HG03571 (cell line): Measurements from ENCODE around the gene MAPKAP1.

Experiments used
- ATAC-seq: cut with Tn5 transposase; IDR thresholded peaks from one replicate; pipeline ENCODE4 v1.9.1; 2021; ENCODE audit not compliant: unreplicated experiment

MAPKAP1 gene

DNA sequence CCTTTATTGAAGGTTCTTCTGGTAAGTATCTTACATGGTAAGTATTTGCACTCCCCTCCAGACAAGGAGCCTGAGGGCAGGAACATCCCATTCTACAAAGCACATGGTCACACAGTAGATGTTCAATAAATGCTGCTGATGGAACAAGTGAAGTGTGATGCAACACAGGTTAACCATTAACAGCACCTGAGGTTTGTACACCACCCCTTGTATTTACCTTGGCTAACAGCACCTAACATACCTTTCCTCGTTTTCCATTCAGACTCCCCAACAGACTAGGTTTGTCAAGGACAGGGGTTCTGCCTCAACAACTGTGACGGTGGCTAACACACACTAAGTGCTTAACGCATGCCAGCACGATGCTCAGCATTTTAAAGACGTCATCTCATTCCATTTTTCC is 213.6 kb downstream of the MAPKAP1 start:
- no peak for ATAC-seq

DNA sequence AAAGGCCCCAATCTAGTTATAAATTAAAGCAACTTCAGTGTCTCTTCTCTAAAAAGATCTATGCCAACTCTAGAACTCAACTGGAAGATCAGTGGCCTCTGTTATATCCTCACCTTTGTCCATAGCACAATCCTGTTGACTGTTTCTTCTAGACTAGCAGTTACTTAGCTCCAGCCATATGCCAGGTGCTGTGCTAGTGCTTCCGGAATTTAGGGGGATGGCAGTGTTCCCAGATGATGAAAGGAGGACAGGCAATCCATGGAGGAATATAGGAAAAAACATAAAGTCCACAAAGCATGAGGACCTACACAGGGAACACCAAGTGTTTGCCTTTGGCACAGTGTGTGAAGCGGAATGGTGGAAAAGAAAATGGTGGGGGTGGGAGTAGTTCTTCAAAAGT is 214.3 kb downstream of the MAPKAP1 start:
- ATAC-seq: no peak

DNA sequence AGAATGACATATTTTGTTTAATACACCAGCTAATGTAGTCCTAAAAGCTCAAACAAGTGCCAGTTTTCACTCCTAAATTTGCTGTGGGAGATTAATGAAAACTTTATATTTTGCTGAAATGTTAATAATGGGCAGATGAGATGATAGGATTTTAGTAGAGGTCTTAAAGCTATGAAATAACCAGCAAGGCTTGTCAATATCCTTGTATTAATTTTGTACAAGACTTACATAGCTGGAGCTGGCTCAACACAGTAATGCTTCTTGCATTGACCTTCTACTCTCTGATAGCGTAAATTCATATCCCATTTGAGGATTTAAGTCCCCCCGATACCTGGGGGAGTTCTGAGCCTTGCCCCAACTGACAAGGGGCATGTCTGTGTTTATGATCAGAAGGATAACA is 219.2 kb downstream of the MAPKAP1 start:
- ATAC-seq: no peak

DNA sequence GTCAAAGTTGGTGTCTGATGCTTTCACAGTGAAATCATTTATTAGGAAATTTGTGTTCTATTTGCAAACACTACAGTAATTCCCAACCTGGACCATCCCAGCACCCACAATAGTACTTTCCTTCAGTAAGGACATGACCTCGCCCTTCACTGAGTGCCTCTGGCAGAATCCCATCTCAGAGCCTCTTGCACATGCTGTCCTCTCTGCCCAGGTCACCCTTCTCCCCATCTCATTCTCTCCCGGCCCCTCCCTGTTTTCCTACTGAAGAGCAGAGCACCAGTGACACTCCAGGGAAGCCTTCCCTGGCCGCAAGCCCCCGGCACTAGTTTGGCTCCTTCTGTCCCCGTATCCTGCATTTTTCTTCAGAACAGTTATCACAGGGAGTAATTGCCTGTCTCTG is 220.4 kb downstream of the MAPKAP1 start:
- no peak for ATAC-seq

GRCh38 chr9:125486152-125486508 is 220.9 kb downstream of the MAPKAP1 start:
- ATAC-seq: no peak

- no peak for ATAC-seq
Observed at GRCh38 chr9:125485471-125486151, 221.4 kb downstream of the MAPKAP1 start.

- no peak for ATAC-seq
Observed at GRCh38 chr9:125484350-125485282, 222.4 kb downstream of the MAPKAP1 start.

DNA sequence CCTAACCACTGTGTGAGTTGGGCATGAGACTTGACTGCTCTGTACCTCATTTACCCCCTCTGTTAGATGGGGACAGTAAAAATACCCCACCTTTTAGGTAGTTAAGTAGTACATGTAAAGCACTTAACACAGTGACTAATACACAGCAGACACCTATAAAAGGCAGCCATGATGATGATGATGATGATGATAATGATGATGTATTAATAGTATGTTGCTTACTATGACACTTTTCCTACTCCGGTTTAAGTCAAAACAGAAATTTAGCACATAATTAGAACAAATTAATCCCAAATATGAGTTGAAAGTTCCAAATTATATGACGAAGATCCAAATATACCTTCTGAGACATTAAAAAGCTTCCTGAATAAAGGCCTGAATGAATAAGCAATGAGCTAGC is 223.3 kb downstream of the MAPKAP1 start:
- ATAC-seq: no peak

DNA sequence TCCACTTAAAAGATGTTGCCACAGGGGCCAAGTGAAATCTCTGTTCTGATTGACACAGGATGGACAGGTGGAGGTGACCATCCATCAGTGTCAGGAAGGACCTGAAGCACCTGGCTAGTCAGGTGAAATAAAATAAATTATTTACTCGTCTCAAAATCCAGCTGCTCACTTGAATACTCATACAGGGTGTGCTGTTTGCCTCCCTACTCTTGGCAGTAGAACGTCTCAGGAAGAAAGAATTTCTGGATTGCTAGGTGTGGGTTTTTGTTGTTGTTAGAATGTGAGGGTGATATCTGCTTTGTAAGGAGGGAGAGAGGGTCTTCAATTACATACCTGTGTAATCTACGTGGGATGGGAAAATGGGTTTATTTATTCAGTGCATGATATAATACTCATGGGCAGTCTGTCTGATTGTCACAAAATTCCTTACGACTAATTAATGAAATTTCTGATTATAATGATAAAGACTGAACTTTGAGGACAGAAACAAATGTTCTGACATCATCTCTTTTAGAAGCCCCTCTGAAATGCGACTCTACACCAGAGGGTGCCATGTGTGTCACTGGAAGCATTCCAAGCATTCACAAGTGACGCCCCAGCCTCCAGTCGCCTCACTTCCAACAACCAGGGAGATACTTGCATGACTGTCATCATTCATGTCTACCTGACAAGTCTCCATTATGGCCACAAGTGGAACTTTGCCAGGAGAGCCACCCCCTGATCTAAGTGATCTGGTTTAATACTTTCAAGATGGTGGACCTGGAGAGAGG is 227.0 kb downstream of the MAPKAP1 start:
- no peak for ATAC-seq

DNA sequence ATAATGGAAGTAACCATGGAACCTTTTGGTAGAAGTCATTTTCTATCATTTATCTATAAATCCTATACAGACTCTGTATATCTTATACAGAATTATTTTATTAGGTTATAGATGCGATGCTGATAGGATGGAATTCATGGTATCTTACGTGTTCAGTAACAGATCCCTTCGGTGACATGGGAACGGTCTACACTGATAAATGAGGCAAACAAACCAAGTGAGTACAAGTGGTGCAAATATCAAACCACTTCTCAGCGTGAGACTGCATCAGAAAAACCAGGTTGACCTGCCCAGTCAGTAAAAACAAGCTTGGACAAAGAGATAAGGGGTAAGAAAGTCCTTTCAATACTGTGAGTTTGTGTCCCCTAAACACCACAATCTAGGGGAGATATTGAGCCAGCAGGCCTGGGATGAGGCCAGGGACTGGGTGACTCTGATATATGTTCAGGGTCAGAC is 229.9 kb downstream of the MAPKAP1 start:
- no peak for ATAC-seq

- no peak for ATAC-seq
Observed at GRCh38 chr9:125476645-125477044, 230.4 kb downstream of the MAPKAP1 start.

GRCh38 chr9:125475385-125475784 is 231.6 kb downstream of the MAPKAP1 start:
- no peak for ATAC-seq

GRCh38 chr9:125472926-125473701 is 233.9 kb downstream of the MAPKAP1 start:
- no peak for ATAC-seq

DNA sequence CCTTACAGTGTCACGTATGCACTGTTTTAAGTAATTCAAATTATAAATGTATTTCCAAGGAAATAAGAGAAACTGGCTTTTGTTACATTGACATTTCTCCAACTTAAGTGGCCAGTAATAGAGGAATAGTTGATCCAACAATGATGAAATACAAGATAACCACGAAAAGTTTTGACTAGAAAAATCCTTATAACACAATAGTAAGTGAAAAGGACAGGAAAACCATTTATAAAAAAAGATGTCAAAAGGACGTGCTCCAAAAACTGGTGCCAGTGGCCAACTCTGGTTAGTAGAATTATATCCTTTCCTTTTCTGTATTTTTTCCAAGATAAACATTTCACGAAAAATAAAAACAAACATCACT is 234.5 kb downstream of the MAPKAP1 start:
- no peak for ATAC-seq

- no peak for ATAC-seq
Observed at GRCh38 chr9:125470767-125471580, 236.0 kb downstream of the MAPKAP1 start.

DNA sequence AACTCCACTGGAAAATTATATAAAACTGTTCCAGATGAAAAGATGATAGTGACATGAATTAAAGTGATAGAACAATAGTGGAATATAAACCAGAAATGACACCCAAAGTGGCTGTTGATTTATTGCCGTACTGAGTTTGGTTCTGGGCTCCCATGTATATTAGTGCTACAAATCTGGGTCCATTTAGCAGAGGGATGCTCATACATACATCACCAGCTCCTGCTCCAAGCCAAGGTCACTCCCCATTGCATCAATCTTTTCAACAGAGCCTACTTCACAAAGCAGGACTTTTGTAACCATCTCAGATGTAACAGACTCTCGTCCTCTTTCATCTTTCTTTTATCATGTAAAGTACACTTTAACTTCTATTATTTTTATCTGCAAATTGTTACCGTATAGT is 236.8 kb downstream of the MAPKAP1 start:
- no peak for ATAC-seq

- no peak for ATAC-seq
Observed at GRCh38 chr9:125468646-125469045, 238.4 kb downstream of the MAPKAP1 start.

DNA sequence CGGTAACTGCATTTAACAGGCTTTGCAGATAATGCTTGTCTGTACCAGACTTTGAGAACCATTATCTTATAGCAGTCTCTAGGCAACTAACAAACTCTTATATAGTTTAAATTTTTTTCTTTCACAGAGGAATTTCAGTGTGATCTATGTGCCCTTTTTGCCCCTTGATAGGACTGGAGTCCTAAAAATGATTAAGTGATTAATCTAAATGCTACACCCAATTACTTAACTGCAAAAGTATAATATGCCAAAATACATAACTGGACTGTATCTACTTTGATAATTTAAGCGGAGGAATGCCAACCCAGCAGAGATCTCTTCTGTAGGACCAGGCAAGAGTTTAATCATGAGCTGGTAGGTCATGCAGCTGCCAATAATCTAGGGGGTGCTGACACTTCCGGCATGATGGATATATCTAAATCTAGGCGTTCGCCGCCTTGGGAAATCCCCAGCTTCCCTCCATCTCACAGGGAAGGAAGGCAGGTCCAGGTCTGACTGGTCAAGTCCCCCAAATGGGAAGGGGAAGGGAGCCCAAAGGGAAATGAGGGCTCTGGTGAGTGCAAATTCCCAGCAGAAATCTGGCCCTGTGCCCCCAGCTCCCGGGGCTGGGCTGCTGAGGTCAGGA is 239.8 kb downstream of the MAPKAP1 start:
- no peak for ATAC-seq

- no peak for ATAC-seq
Observed at GRCh38 chr9:125466411-125466810, 240.6 kb downstream of the MAPKAP1 start.
